ENCODE data around the gene ZFYVE27.

The ZFYVE27 gene

GRCh38 chr10:97771913-97772823, 35.2 kb downstream of the ZFYVE27 start, which contains the start of gene SFRP5:
SFRP5 (minus strand) TSS chr10:97771999; CDS start chr10:97771833, 166 bp downstream.
- no peak for DNase-seq

GRCh38 chr10:97773096-97773495, 36.2 kb downstream of the ZFYVE27 start:
- no peak for DNase-seq

- DNase-seq: no peak
Measured at GRCh38 chr10:97774811-97775294, 37.9 kb downstream of the ZFYVE27 start.

GRCh38 chr10:97777143-97777542, 40.2 kb downstream of the ZFYVE27 start:
- DNase-seq: no peak

- no peak for DNase-seq
Measured at GRCh38 chr10:97778452-97779302, 41.7 kb downstream of the ZFYVE27 start.

GRCh38 chr10:97779492-97779891, 42.6 kb downstream of the ZFYVE27 start:
- no peak for DNase-seq

GRCh38 chr10:97779975-97780374, 43.0 kb downstream of the ZFYVE27 start:
- DNase-seq: no peak

- DNase-seq: no peak
Measured at GRCh38 chr10:97780841-97781617, 44.1 kb downstream of the ZFYVE27 start.

GRCh38 chr10:97781618-97782331, 44.8 kb downstream of the ZFYVE27 start:
- no peak for DNase-seq

GRCh38 chr10:97782455-97783228, 45.7 kb downstream of the ZFYVE27 start:
- DNase-seq: no peak

GRCh38 chr10:97784200-97784810, 47.4 kb downstream of the ZFYVE27 start:
- DNase-seq: no peak

- DNase-seq: no peak
Measured at GRCh38 chr10:97785231-97785630, 48.3 kb downstream of the ZFYVE27 start.

- no peak for DNase-seq
Measured at GRCh38 chr10:97785731-97786130, 48.8 kb downstream of the ZFYVE27 start.

GRCh38 chr10:97788552-97789442, 51.9 kb downstream of the ZFYVE27 start:
- DNase-seq: no peak

- DNase-seq: no peak
Measured at GRCh38 chr10:97789770-97790397, 53.0 kb downstream of the ZFYVE27 start.

GRCh38 chr10:97791824-97792721, 55.1 kb downstream of the ZFYVE27 start:
- peak; percentile 76 for DNase-seq

GRCh38 chr10:97795886-97796285, 59.0 kb downstream of the ZFYVE27 start:
- no peak for DNase-seq

- DNase-seq: no peak
Measured at GRCh38 chr10:97796651-97797050, 59.7 kb downstream of the ZFYVE27 start.

Measured in activated T-cell treated with anti-CD3 and anti-CD28 coated beads, Interleukin-2, amount 50 U/mL, for 1 hour (primary cell).